HG02884 (cell line): Measurements from ENCODE around the gene PDE8A.

Experiments
- ATAC-seq: cut with Tn5 transposase; IDR thresholded peaks from one replicate; pipeline ENCODE4 v1.9.1; 2021; ENCODE audit warnings: mild to moderate bottlenecking, moderate library complexity; ENCODE audit not compliant: unreplicated experiment

PDE8A gene

DNA sequence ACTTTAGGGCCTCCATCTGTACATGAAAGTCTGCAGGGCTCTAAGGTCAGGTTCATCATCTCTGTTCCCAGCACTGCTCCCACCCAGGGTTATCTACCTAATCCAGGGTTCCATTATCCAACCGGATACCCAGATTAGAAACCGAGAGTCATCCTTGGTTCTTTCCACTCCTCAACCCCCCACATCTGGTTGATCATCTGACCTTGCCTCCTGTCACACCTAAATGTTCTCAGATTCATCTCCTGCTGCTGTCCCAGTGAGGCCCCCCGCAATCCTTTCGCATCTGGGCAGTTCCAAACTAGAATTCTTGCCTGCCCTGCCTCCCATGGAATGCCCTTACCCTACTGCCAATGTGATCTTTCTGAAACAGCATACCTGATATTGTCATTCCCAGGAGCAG lies 136.5 kb downstream of the PDE8A start:
- ATAC-seq: no peak

DNA sequence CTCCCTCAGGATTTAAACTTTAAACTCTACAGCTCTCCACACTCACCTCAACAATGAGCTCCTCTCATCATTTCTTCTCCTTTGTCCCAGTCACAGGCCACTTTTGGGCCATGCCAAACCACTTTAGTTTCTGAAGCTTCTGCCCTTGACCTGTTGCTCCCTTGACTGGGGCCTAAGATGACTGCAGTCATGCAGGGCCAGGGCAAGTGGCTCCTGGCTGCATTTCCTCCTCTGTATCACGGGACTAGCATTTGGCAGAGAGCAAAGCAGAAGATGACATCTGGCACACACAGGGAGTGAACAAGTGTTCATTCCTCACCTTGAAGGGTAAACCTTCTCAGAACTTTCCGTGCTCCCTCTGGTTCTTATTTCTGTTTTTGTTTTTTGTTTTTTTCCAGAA lies 136.9 kb downstream of the PDE8A start:
- ATAC-seq: no peak

- ATAC-seq: no peak
Observed at GRCh38 chr15:85120351-85121113, 138.9 kb downstream of the PDE8A start.

GRCh38 chr15:85124173-85124572 lies 142.5 kb downstream of the PDE8A start:
- no peak for ATAC-seq

DNA sequence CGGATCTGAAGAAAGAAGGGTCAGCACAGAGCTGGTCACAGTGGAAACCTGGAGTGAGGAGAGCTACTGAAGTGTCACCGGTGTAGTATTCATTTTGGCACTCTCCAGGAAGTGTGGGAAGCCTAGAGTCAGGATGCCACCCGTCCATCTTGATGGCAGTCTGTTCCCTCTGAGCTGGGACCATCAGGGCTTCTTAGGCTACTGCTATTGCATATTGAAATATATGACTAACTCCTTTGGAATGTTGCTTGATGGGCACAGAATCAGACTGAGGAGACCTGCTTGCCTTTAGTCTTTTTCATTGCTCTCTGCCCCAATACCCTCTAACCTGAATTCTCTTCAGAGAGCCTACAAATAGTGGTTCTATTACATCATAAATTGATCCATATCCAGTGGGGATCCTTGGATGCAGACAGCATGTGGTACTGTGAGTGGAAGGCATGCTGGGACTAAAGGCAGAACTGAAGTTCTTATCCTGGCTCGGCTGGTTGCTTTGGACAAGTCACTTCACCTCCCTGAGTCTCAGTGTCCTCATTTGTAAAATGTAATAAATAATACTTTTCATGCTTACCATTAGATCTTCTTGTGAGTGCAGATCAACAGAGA lies 143.5 kb downstream of the PDE8A start:
- no peak for ATAC-seq

DNA sequence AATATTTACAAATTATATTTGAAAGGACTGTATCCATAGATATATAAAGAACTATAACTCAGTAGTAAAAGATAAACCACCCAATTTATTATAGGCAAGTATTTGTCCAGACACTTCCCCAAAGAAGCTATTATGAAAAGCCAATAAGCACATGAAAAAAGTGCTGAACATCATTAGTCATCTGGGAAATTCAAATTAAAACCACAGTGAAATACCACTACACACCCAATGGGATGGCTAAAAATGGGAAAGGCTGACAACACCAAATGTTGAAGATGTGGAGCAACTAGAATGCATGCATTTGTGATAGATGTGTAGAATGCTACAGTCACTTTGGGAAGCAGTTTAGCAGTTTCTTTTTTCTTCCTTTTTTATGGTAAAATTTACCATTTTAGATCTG lies 147.0 kb downstream of the PDE8A start:
- no peak for ATAC-seq

DNA sequence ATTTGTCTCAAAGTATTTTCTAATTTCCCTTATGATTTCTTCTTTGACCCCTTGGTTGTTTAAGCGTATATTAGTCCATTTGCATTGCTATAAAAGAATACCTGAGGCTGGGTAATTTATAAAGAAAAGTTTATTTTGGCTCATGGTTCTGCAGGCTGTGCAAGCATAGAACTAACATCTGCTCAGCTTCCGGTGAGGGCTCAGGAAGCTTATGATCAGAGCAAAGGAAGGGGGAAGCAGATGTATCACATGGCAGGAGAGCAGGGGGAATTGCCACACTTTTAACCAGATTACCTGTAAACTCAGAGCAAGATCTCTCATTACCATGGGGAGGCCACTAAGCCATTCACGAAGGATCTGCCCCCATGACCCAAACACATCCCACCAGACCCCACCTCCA lies 148.2 kb downstream of the PDE8A start:
- no peak for ATAC-seq

GRCh38 chr15:85131915-85132314 lies 150.3 kb downstream of the PDE8A start:
- no peak for ATAC-seq

DNA sequence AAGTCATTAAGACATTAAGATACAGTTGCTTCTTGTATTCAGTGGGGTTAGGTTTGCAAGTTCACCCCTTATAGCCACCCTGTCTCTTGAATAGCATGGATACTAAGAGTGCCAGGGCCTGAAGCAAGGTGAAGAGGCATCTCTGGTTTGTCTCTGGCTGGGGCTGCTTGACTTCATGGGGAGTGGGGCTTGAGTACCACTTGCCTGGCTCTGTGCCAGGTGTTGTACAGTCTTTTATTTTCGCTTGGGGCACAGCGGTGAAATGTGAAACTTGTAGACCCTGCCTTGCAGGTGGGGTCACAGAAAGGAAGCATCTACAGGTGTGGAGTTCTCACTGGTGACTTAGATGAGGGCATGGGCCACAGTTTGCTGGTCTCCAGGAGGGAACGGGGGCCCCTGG lies 152.1 kb downstream of the PDE8A start:
- ATAC-seq: no peak

GRCh38 chr15:85137489-85138168 lies 156.0 kb downstream of the PDE8A start:
- ATAC-seq: no peak

DNA sequence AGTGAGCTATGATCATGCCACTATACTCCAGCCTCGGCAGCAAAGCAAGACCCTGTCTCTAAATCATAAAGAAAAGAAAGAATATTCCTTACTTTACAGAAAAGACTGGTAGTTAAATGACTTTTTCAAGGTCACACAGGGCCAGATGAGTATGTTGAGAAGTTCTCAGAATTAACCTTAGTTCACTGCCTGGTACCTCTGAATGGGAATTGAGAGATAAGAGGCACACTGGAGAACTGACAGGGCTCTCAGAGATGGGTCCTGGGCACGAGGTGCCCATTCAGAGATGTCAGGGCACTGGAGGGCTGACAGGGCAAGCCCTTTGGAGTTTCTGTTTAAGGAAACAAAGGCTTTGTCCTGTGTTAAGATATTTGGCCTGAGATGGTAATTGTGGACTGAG lies 157.7 kb downstream of the PDE8A start:
- no peak for ATAC-seq

DNA sequence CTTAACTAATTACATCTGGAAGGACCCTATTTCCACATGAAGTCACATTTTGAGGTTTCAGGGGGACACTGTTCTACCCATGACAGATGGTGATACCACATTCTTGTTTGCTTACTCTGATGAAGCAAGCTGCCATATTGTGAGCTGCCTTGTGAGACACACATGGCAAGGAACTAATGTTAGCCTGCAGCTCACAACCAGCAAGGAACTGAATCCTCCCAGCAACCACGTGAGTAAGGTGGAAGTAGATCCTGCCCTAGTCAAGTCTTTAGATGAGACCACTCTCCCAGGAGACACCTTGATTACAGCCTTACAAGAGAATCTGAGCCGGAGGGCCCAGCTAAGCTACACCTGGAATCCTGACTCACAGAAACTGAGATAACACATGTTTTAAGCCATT lies 160.1 kb downstream of the PDE8A start:
- ATAC-seq: no peak

- no peak for ATAC-seq
Observed at GRCh38 chr15:85142312-85142711, 160.7 kb downstream of the PDE8A start.

DNA sequence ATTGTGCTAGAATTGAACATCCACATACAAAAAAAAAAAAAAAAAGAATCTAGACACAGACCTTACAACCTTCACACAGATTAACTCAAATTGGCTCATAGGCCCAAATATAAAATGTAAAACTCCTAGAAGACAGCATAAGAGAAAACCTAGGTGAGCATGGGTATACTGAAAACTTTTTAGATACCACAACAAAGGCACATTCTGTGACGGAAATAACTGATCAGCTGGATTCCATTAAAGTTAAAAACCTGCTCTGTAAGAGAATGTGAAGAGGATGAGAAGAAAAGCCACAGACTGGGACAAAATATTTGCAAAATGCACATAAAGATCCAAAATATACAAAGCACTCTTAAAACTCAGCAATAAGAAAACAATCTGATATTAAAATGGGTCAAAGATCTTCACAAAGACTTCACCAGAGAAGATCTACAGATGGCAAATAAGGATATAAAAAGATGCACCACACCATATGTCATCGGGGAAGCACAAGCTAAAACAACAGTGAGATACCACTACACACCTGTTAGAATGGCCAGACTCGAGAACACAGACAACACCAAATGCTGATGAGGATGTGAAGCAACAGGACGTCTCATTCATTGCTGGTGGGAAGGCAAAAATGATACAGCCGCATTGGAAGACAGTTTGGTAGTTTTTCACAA lies 167.9 kb downstream of the PDE8A start:
- ATAC-seq: no peak

GRCh38 chr15:85150130-85150480 lies 168.4 kb downstream of the PDE8A start:
- ATAC-seq: no peak

DNA sequence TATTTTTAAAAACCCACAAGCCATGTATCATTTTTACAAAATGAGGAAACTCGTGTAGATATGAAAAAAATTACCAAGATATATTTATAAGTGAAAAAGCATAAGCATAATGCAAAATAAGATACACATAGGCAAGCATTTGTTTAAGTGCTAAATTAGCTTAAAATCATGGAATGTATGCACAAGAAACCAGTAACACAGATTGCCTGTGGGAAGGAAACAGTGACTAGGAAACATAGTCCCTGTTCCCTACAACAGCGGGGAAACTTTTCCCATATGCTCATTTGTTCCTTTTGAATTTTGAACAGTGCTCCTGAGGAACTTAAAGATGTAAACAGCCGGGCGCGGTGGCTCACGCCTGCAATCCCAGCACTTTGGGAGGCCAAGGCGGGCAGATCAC lies 169.5 kb downstream of the PDE8A start:
- ATAC-seq: no peak

DNA sequence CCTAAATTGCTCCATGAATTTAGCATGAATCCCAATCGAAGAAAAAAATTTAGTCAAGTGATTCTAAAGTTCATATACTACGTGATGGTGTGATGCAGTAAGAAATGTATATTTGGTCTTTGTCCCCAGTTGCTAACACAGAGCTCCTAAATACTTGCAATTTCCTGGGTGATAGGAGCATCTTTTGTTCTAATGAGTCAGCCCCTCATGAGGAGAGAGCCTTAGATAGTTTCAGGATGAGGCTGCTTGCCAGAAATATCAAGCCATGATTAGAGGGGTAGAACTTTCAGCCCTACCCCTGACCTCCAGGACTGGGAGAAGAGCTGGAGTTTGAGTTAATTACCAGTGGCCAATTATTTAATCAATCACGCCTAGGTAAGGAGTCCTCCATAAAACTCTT lies 170.2 kb downstream of the PDE8A start:
- ATAC-seq: no peak

DNA sequence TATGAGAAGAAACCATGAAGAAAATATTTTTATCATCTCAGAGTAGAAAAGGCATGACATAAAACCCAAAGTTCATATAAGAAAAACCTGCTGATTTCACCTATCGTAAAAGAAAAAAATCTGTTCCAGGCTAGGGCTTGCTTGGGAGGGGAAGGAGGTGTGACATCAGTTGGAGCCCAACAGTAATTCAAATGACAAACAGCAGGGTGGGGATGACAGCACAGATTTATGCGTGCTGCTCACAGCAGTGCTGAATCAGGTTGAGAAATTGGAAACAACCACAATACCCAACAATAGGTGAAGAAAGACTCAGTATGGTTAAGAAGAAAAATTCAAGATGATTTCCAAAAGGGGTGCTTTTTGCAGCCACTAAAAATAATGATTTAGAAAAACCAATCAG lies 172.4 kb downstream of the PDE8A start:
- ATAC-seq: no peak

GRCh38 chr15:85155360-85155759 lies 173.7 kb downstream of the PDE8A start:
- no peak for ATAC-seq

- no peak for ATAC-seq
Observed at GRCh38 chr15:85155857-85156256, 174.2 kb downstream of the PDE8A start.

DNA sequence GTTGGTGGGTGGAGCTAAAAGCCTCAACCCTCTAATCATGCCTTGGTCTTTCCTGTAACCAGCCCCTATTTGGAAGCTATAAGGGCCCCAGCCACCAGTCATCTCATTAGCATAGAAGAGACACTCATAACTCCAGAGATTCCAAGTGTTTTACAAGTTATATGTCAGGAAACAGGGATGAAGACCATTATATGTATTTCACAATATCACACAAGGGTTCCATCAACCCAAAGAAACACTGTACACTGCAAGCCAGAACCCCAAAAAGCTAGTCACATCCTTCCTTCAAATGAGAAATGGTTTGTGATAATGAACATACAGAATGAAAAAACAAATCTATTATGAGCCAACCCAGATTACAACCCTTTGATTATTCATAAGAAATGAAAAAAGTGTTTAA lies 175.7 kb downstream of the PDE8A start:
- no peak for ATAC-seq

DNA sequence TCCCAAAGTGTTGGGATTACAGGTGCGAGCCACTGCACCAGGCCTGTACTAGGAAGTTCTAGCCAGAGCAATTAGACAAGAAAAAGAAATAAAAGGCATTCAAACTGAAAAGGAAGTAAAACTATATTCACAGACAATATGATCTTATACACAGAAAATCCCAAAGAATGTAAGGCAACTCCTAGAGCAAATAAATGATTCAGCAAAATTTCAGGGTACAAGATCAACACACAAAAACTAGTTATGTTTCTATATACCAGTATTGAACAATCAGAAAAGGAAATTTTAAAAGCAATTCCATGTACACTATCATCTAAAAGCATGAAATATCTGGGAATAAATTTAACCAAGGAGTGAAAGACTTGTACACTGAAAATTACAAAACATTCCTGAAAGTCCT lies 180.6 kb downstream of the PDE8A start:
- ATAC-seq: no peak
